HG03159 (cell line): ENCODE data around the gene IER5.
A peak's percentile ranks its signal among the peaks of the same experiment; 100 is the strongest.
"Not testable (repeated sequence)": the region's sequence is repeated elsewhere in the genome, so short reads cannot be mapped to it uniquely, and the experiment has no call there.

Experiments
- ATAC-seq: cut with Tn5 transposase; IDR thresholded peaks from one replicate; pipeline ENCODE4 v1.9.1; 2021; ENCODE audit warnings: mild to moderate bottlenecking, moderate library complexity; ENCODE audit not compliant: unreplicated experiment

IER5 gene

GRCh38 chr1:181088079-181089016, at the start of gene IER5:
IER5 (plus strand) TSS chr1:181088700; CDS start chr1:181088903, 203 bp downstream.
- peak; percentile 78 for ATAC-seq

- no peak for ATAC-seq
Observed at GRCh38 chr1:181040284-181040865, 48.1 kb upstream of the IER5 start.

- no peak for ATAC-seq
Observed at GRCh38 chr1:181043025-181043888, 45.2 kb upstream of the IER5 start.

- peak; percentile 71 for ATAC-seq
Observed at GRCh38 chr1:181044449-181044966, 44.0 kb upstream of the IER5 start.

- not testable (repeated sequence) for ATAC-seq
Observed at GRCh38 chr1:181045946-181046345, 42.6 kb upstream of the IER5 start.

- ATAC-seq: no peak
Observed at GRCh38 chr1:181049378-181049777, 39.1 kb upstream of the IER5 start.

- no peak for ATAC-seq
Observed at GRCh38 chr1:181050922-181051321, 37.6 kb upstream of the IER5 start.

GRCh38 chr1:181056560-181056959, 31.9 kb upstream of the IER5 start:
- ATAC-seq: no peak

- no peak for ATAC-seq
Observed at GRCh38 chr1:181057079-181057478, 31.4 kb upstream of the IER5 start.

GRCh38 chr1:181059435-181059834, 29.1 kb upstream of the IER5 start:
- no peak for ATAC-seq

- no peak for ATAC-seq
Observed at GRCh38 chr1:181060066-181060465, 28.4 kb upstream of the IER5 start.

- not testable (repeated sequence) for ATAC-seq
Observed at GRCh38 chr1:181060947-181061346, 27.6 kb upstream of the IER5 start.

GRCh38 chr1:181061487-181061886, 27.0 kb upstream of the IER5 start:
- ATAC-seq: no peak

- ATAC-seq: peak; percentile 77
Observed at GRCh38 chr1:181061891-181062835, 26.3 kb upstream of the IER5 start.

GRCh38 chr1:181062836-181063428, 25.6 kb upstream of the IER5 start:
- peak; percentile 79 for ATAC-seq

GRCh38 chr1:181064011-181064623, 24.4 kb upstream of the IER5 start:
- ATAC-seq: no peak

- no peak for ATAC-seq
Observed at GRCh38 chr1:181064702-181065101, 23.8 kb upstream of the IER5 start.

- ATAC-seq: no peak
Observed at GRCh38 chr1:181073638-181074037, 14.9 kb upstream of the IER5 start.

- ATAC-seq: no peak
Observed at GRCh38 chr1:181075766-181076350, 12.6 kb upstream of the IER5 start.
